MM.1S (cell line): ENCODE data around the gene TCP11.

Source experiments
- DNase-seq: peaks from one replicate; pipeline ENCODE4 v3.0.0-alpha.2; 2015
- H2AFZ ChIP-seq: fragments of 300-600 bp; sonication (generic); 2 replicates; pipeline ENCODE4 v1.6.0; 2016; ENCODE audit warnings: antibody characterized with exemption, low read length
- H3F3A ChIP-seq: fragments of 300-600 bp; sonication (generic); 2 replicates; pipeline ENCODE4 v1.6.1; 2016; ENCODE audit warnings: mild to moderate bottlenecking, antibody characterized with exemption, low read length, moderate library complexity, mixed read lengths; ENCODE audit not compliant: insufficient read depth
- H3K27ac ChIP-seq: fragments of 300-600 bp; sonication (generic); 2 replicates; pipeline ENCODE4 v1.5.1; 2016; ENCODE audit warnings: mild to moderate bottlenecking, low read length
- H3K27me3 ChIP-seq: fragments of 300-600 bp; sonication (generic); replicated peaks from 2 replicates; pipeline ENCODE4 v1.6.0; 2016; ENCODE audit warnings: low read length; ENCODE audit not compliant: insufficient read depth
- H3K36me3 ChIP-seq: fragments of 300-600 bp; sonication (generic); replicated peaks from 2 replicates; pipeline ENCODE4 v1.6.1; 2016; ENCODE audit warnings: mild to moderate bottlenecking, low read length, mixed read lengths; ENCODE audit not compliant: insufficient read depth
- H3K4me1 ChIP-seq: fragments of 300-600 bp; sonication (generic); 2 replicates; pipeline ENCODE4 v1.6.1; 2016; ENCODE audit warnings: low read length, mixed read lengths
- H3K4me2 ChIP-seq: fragments of 300-600 bp; sonication (generic); 2 replicates; pipeline ENCODE4 v1.6.0; 2016; ENCODE audit warnings: low read depth, low read length
- H3K4me3 ChIP-seq: fragments of 300-600 bp; sonication (generic); 2 replicates; pipeline ENCODE4 v1.5.1; 2016; ENCODE audit warnings: low read length, mixed read lengths
- H3K79me2 ChIP-seq: fragments of 300-600 bp; sonication (generic); 2 replicates; pipeline ENCODE4 v1.6.1; 2016; ENCODE audit warnings: mixed run types, low read length, mixed read lengths
- H3K9ac ChIP-seq: fragments of 300-600 bp; sonication (generic); 2 replicates; pipeline ENCODE4 v1.6.1; 2016; ENCODE audit warnings: low read length, mixed read lengths
- H3K9me2 ChIP-seq: fragments of 300-600 bp; sonication (generic); replicated peaks from 2 replicates; pipeline ENCODE4 v1.6.1; 2016; ENCODE audit warnings: mild to moderate bottlenecking, low read length, mixed read lengths; ENCODE audit not compliant: insufficient read depth
- H3K9me3 ChIP-seq: fragments of 300-600 bp; sonication (generic); replicated peaks from 2 replicates; pipeline ENCODE4 v1.6.1; 2016; ENCODE audit warnings: mild to moderate bottlenecking, low read length, mixed read lengths; ENCODE audit not compliant: insufficient read depth
- H4K20me1 ChIP-seq: fragments of 300-600 bp; sonication (generic); 2 replicates; pipeline ENCODE4 v1.6.1; 2016; ENCODE audit warnings: mild to moderate bottlenecking, low read length, moderate library complexity, mixed read lengths; ENCODE audit not compliant: insufficient read depth
- CTCF ChIP-seq: fragments of 300-600 bp; sonication (generic); IDR thresholded peaks from 2 replicates; pipeline ENCODE4 v1.5.1; 2016; ENCODE audit warnings: antibody characterized with exemption, low read length, mixed read lengths
- EZH2 ChIP-seq: fragments of 300-600 bp; sonication (generic); optimal IDR thresholded peaks from 2 replicates; pipeline ENCODE3; 2017; ENCODE audit warnings: low read depth, mild to moderate bottlenecking, antibody characterized with exemption, low read length, mixed read lengths
- EZH2phosphoT487 ChIP-seq: fragments of 300-600 bp; sonication (generic); IDR thresholded peaks from 2 replicates; pipeline ENCODE4 v1.6.1; 2018; ENCODE audit warnings: antibody characterized with exemption, low read length

The TCP11 gene

GRCh38 chr6:35083507-35083906, 57.6 kb downstream of the TCP11 start:
- H3K4me2 ChIP-seq: no peak overlapping the region
- H3K4me1 ChIP-seq: no peaks in the 10 kb centered on the region
- no peak overlapping the region for H3K4me3 ChIP-seq
- H3K27me3 ChIP-seq: no peaks in the 10 kb centered on the region
- no peak overlapping the region for H3K27ac ChIP-seq
- H3K9me2 ChIP-seq: no peaks in the 10 kb centered on the region
- no peak for DNase-seq
- TF ChIP-seq CTCF (no peak), EZH2phosphoT487 (no peak), EZH2 (no peak)
- H3K9ac ChIP-seq: no peak overlapping the region
- no peaks in the 10 kb centered on the region for H3K79me2 ChIP-seq
- H3F3A ChIP-seq: no peaks in the 10 kb centered on the region
- H3K9me3 ChIP-seq: no peaks in the 10 kb centered on the region
- no peak overlapping the region for H2AFZ ChIP-seq
- H4K20me1 ChIP-seq: no peaks in the 10 kb centered on the region
- H3K36me3 ChIP-seq: no peaks in the 10 kb centered on the region

- H3F3A ChIP-seq: no peaks in the 10 kb centered on the region
- no peak overlapping the region for H2AFZ ChIP-seq
- H3K79me2 ChIP-seq: no peaks in the 10 kb centered on the region
- no peak overlapping the region for H3K4me2 ChIP-seq
- H3K9ac ChIP-seq: no peak overlapping the region
- no peaks in the 10 kb centered on the region for H3K27me3 ChIP-seq
- no peak overlapping the region for H3K27ac ChIP-seq
- H3K36me3 ChIP-seq: no peaks in the 10 kb centered on the region
- no peaks in the 10 kb centered on the region for H3K9me3 ChIP-seq
- no peak overlapping the region for H3K4me3 ChIP-seq
- DNase-seq: no peak
- no peak for TF ChIP-seq EZH2
- TF ChIP-seq EZH2phosphoT487: no peak
- no peak for TF ChIP-seq CTCF
- H3K4me1 ChIP-seq: no peaks in the 10 kb centered on the region
- H3K9me2 ChIP-seq: no peaks in the 10 kb centered on the region
- H4K20me1 ChIP-seq: no peaks in the 10 kb centered on the region
Observed at GRCh38 chr6:35082733-35083403, 58.3 kb downstream of the TCP11 start.

GRCh38 chr6:35082046-35082732, 59.0 kb downstream of the TCP11 start:
- Histone ChIP-seq H3K27me3 (no peaks in the 10 kb centered on the region), H2AFZ (no peak overlapping the region), H3K27ac (no peak overlapping the region), H3K36me3 (no peaks in the 10 kb centered on the region), H3K4me1 (no peaks in the 10 kb centered on the region), H3K9me2 (no peaks in the 10 kb centered on the region), H3K4me3 (no peak overlapping the region), H3K9ac (no peak overlapping the region), H4K20me1 (no peaks in the 10 kb centered on the region), H3K9me3 (no peaks in the 10 kb centered on the region), H3F3A (no peaks in the 10 kb centered on the region), H3K4me2 (no peak overlapping the region), H3K79me2 (no peaks in the 10 kb centered on the region)
- DNase-seq: no peak
- TF ChIP-seq EZH2phosphoT487 (no peak), CTCF (no peak), EZH2 (no peak)
